ENCODE measurements around the gene ZNF821.
"Not testable (repeated sequence)": the region's sequence is repeated elsewhere in the genome, so short reads cannot be mapped to it uniquely, and the experiment has no call there.

GRCh38 chr16:71867175-71867574 lies 16.8 kb downstream of the ZNF821 start:
- TF ChIP-seq CTCF (optimal IDR thresholded peaks at IDR 0.05 in 1 of 3, IDR thresholded peaks at IDR 0.05 in 1 of 3, conservative IDR thresholded peaks at IDR 0.05 in 1 of 3; ENCODE audit: extremely low read depth in 1 of 3, insufficient read depth in 2 of 3, low read length in 3 of 3); EZH2 (IDR thresholded peaks at IDR 0.05; ENCODE audit: low read length): not testable (repeated sequence)
